Measurements from ENCODE around the gene RGS3.
"Not testable (repeated sequence)": the region's sequence is repeated elsewhere in the genome, so short reads cannot be mapped to it uniquely, and the experiment has no call there.

The RGS3 gene

GRCh38 chr9:113463418-113464285, at the start of gene RGS3:
TSS of gene RGS3 (plus strand) at chr9:113463727. CDS start at chr9:113463803, 76 bp downstream.
- DNase-seq (ENCODE audit: low spot score): peak; percentile 44

- no peak for DNase-seq (ENCODE audit: low spot score)
These were observed 47.3 kb upstream of the RGS3 start for GRCh38 chr9:113416149-113416721.

DNA sequence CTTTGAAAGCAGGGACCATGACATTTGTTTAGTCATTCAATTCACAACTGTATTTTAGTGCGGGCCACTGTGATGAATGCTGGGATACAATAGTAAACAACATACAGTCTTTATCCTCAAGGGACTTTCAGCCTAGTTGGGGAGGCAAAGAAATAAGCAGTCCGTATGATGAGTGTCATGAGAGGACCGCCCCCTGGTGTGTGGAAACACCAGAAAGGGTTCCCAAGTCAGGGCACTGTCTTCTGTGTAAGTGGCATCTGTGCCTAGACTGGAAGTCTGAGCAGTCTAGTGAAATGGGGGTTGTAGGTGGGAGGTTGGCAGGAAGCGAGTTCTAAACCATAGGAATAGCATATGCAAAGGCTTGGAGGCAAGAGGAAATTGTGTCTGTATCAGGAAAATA, 46.2 kb upstream of the RGS3 start:
- no peak for DNase-seq (ENCODE audit: low spot score)

- DNase-seq (ENCODE audit: low spot score): no peak
These were observed 41.8 kb upstream of the RGS3 start for GRCh38 chr9:113421726-113422125.

GRCh38 chr9:113425072-113425471, 38.5 kb upstream of the RGS3 start:
- no peak for DNase-seq (ENCODE audit: low spot score)

DNA sequence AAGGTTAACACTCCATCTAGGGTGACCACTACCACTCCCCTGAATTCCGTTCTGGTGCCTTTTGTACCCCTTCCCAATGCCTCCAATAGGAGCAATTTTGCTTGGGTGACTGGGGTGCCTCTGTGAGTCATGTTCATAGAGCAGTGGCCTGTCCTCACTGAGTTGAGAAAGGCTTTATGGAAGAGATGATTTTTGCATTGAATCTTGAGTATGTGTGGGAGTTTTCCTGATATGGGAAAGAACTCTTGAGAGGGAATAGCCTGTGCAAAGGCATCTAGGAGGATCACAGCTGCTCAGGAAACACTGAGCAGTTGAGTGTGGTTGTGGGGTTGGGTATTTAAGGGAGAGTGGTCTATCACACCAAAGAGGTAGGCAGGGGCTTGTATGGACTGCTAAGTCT, 36.8 kb upstream of the RGS3 start:
- no peak for DNase-seq (ENCODE audit: low spot score)

- DNase-seq (ENCODE audit: low spot score): no peak
These were observed 35.9 kb upstream of the RGS3 start for GRCh38 chr9:113427629-113428028.

GRCh38 chr9:113428062-113428615, 35.4 kb upstream of the RGS3 start:
- DNase-seq (ENCODE audit: low spot score): no peak

DNA sequence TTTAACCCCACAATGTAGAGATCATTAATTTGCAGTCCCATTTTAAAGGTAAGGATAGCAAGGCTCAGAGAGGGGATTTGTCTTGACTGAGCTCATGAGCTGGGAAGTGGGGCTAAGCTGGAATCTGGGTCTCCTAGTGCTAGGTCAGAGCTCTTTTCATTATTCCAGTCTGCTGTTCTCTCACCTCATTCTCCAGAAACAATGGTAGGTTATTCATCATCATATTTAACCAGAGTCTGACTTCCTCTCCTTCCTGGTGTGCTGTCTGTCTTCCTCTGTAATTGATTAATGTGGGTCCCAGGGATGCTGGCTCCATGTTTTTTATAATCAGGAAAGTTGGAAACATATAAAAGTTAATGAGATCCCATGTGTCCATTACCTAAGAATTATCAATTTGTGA, 32.3 kb upstream of the RGS3 start:
- no peak for DNase-seq (ENCODE audit: low spot score)

DNA sequence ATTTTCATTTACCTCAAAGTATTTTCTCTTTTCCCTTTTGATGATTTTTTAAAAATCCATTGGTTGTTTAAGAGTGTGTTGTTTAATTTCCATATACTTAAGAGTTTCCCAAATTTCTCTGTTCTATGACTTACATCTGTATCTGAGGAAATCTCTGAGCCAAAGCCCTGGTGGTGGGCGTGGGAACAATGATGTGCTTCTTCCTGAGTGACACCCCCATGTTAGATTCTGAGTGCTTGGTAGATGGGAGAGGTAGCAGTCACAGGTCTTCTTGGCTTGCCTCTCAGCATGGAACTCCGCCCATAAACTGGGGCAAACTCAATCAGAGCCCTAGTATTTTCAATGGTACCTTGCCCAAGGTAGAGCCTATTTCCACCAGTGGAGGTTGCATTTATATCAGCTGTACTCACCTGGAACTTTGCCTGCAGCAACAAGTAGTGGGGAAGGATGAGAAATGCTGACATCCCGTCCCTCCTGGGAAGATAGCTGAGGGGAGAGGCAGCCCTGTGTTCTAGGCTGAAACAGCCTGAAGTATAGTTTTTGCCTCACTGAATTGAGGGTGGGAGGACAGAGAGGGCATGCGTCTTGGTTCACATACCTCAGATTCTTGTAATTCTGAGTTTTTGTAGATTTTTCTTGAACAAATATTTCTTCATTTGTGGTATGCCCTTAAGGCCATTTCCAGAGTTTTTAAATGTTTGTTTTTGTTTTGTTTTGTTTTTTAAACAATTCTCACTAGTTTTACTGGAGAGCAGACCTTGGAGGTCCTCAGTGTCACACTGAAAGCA, 26.6 kb upstream of the RGS3 start:
- no peak for DNase-seq (ENCODE audit: low spot score)

GRCh38 chr9:113437716-113438115, 25.8 kb upstream of the RGS3 start:
- DNase-seq (ENCODE audit: low spot score): not testable (repeated sequence)

DNA sequence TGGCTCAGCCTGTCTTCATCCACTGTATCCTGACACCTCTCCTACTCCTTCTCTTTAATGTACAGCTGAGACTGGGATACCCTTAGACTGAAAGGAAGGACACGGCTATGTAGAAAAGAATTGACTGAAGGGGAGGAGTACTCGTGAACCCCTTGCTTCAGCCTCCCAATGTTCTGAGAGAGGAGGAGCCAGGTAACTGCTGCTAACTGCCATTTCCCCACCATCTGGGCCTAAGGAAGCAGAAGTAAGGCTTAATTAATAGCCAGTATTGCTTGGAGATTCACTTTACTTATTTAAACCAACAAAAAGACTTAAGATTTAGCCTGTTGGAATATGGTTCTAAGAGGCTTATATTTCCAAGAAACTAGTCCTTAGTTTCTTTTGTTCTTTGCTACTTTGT, 18.8 kb upstream of the RGS3 start:
- no peak for DNase-seq (ENCODE audit: low spot score)

GRCh38 chr9:113446323-113446740, 17.2 kb upstream of the RGS3 start:
- DNase-seq (ENCODE audit: low spot score): peak; percentile 80

GRCh38 chr9:113449376-113449775, 14.2 kb upstream of the RGS3 start:
- no peak for DNase-seq (ENCODE audit: low spot score)

GRCh38 chr9:113452113-113452605, 11.4 kb upstream of the RGS3 start:
- DNase-seq (ENCODE audit: low spot score): no peak

DNA sequence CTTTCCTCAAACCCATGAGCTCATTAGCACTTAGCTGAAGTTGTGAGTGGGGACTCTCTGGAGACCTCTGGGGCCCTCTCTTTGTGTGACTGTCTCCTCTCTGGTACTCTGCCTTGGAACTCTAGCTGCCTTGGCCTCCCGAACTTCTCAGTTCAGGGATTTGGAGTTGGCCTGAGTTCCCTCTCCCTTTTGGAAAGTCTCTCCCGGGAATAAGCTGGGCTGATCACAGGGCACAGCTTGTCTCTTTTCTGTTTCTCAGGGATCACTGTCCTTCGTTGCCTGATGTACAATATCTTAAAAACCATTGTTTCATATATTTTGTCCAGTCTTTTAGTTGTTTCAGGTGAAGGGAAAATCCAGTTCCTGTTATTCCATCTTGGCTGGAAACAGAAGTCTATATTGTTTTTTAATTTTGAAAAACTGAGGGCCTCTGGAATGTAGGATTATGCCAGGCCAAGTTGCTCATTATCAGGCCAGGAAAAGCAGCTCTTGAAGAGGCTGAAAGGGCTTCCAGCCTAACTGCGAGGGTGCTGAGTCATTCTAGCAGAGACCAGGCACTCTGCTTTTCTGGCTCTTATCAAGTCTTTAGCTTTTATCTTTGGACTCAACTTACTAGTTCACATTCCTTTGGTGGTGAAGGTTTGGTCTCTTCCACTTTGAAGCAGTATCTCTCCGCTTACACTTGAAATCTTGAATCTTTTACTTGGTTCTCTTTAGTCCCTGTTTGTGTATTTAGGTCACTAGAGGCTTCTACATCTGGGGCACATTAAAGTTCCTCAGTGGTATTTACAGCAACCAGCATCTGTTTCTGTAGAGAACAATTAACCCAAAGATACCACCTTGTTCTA, 8.4 kb upstream of the RGS3 start:
- no peak for DNase-seq (ENCODE audit: low spot score)

DNA sequence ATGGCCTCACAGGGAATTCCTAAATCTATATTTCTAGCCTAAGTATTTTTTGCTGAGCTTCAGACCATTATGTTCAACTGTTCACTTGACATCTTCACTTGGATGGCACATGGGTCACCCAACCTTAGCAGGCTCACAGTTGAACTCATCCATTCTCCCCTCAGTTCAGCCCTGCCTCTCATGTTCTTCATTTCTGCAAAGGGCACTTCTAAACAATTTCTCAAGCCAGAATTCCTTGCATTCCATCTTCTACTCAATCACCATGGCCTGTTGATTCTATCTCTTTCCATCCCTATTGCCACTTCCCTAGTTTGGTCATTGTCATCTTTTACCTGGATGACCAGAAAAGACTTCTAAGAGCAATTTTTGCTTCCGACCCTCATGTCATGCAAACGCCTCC, 7.3 kb upstream of the RGS3 start:
- no peak for DNase-seq (ENCODE audit: low spot score)

- no peak for DNase-seq (ENCODE audit: low spot score)
These were observed 2.2 kb upstream of the RGS3 start for GRCh38 chr9:113461285-113461684.

GRCh38 chr9:113461943-113462342, 1.6 kb upstream of the RGS3 start:
- no peak for DNase-seq (ENCODE audit: low spot score)

DNA sequence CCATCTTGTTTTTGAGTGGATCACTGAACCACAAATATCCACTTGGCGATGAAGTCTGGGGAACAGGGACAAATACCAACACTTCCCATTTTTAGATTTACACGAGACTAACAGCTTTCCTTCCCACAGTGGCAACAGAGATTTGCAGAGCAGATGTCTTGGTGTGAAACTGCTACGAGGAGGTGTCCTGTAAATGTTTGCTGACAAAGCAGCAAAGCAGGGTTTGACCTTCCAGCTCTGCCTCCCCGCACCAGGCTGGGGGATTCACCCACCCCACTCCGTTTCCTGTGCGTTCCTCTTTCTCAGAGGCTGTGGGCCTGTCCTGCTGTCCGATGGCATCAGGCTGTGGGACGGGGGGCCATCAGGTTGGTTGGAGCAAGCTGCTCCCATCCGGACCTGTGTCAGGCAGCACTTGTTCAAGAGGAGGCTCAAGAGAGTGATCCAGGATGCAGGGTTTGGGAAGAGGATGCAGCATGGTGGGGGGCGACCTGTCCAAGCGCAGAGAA, 693 bp upstream of the RGS3 start:
- no peak for DNase-seq (ENCODE audit: low spot score)

DNA sequence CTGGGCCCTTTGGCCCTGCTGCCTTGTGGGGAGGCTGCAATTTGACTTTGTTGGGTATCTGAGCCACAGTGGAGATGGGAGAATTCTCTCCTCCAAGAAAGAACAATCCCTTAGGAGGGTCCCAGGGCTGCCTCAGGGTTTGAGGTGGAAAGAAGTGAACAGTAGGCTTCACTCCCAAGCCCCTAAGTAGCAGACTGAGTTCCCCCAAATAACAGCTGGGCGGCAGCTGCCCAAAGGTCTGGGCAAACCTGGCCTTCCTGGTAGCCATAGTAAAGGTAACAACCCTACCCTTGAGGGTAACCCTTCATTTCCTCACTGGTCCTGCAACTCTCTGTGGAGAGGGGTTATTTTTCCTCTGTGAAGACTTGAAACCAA, 746 bp downstream of the RGS3 start:
- no peak for DNase-seq (ENCODE audit: low spot score)
